ENCODE results near the gene KIRREL3.

The KIRREL3 gene

GRCh38 chr11:126479178-126479930 lies 521.2 kb downstream of the KIRREL3 start:
- no peak for DNase-seq

- no peak for DNase-seq
Observed at GRCh38 chr11:126478466-126478865, 522.1 kb downstream of the KIRREL3 start.

GRCh38 chr11:126477535-126478305 lies 522.9 kb downstream of the KIRREL3 start:
- DNase-seq = no peak

GRCh38 chr11:126476977-126477376 lies 523.6 kb downstream of the KIRREL3 start:
- DNase-seq = no peak

GRCh38 chr11:126476266-126476924 lies 524.2 kb downstream of the KIRREL3 start:
- no peak for DNase-seq

GRCh38 chr11:126475014-126475991 lies 525.3 kb downstream of the KIRREL3 start:
- DNase-seq = no peak

- DNase-seq = no peak
Observed at GRCh38 chr11:126474220-126474619, 526.4 kb downstream of the KIRREL3 start.

GRCh38 chr11:126473269-126473668 lies 527.3 kb downstream of the KIRREL3 start:
- no peak for DNase-seq

- DNase-seq = no peak
Observed at GRCh38 chr11:126469311-126469710, 531.3 kb downstream of the KIRREL3 start.

- no peak for DNase-seq
Observed at GRCh38 chr11:126468102-126468521, 532.5 kb downstream of the KIRREL3 start.

- no peak for DNase-seq
Observed at GRCh38 chr11:126467471-126467870, 533.1 kb downstream of the KIRREL3 start.

- DNase-seq = no peak
Observed at GRCh38 chr11:126467046-126467370, 533.6 kb downstream of the KIRREL3 start.

GRCh38 chr11:126466236-126467045 lies 534.1 kb downstream of the KIRREL3 start:
- DNase-seq = no peak

- DNase-seq = no peak
Observed at GRCh38 chr11:126465573-126466188, 534.9 kb downstream of the KIRREL3 start.

- DNase-seq = no peak
Observed at GRCh38 chr11:126464796-126465195, 535.8 kb downstream of the KIRREL3 start.

- DNase-seq = no peak
Observed at GRCh38 chr11:126462422-126462821, 538.1 kb downstream of the KIRREL3 start.

- no peak for DNase-seq
Observed at GRCh38 chr11:126461996-126462395, 538.6 kb downstream of the KIRREL3 start.

GRCh38 chr11:126461096-126461440 lies 539.5 kb downstream of the KIRREL3 start:
- DNase-seq = no peak

GRCh38 chr11:126460417-126461095 lies 540.0 kb downstream of the KIRREL3 start:
- DNase-seq = no peak

- no peak for DNase-seq
Observed at GRCh38 chr11:126459691-126460281, 540.8 kb downstream of the KIRREL3 start.

Measured in hematopoietic multipotent progenitor cell treated with erythropoietin and hydrocortisone succinate and interleukin-3 and kit ligand, for 8 days (in vitro differentiated cells).